SK-N-SH (cell line): ENCODE data around the gene ATG2B. TPM values are rescaled to one million over a fixed set of nuclear protein-coding genes. Genes with fewer than 3 reads are reported as not detected.
"Not testable (repeated sequence)": the region's sequence is repeated elsewhere in the genome, so short reads cannot be mapped to it uniquely, and the experiment has no call there.

ENCODE experiments used
- CTCF ChIA-PET: fragments of 300-600, 350-600 bp; formaldehyde crosslinking; extraction: SDS; loops from one replicate; lab custom pipeline; 2021; lab: Yijun Ruan, JAX
- POLR2A ChIA-PET: fragments of 350-600 bp; sonication (Branson Sonifier 250); formaldehyde crosslinking; extraction: SDS; loops from one replicate; lab custom pipeline; 2020; ENCODE audit warnings: antibody characterized with exemption, inconsistent platforms; lab: Yijun Ruan, JAX
- DNase-seq: peaks from one replicate; pipeline ENCODE4 v3.0.0; 2012
- H2AFZ ChIP-seq: fragments of 200-600 bp; sonication (generic); 2 replicates; pipeline ENCODE4 v1.8.1; 2016; ENCODE audit warnings: antibody characterized with exemption, mild to moderate bottlenecking, low read depth
- H3F3A ChIP-seq: fragments of 200-600 bp; sonication (generic); replicated peaks from 2 replicates; pipeline ENCODE3; 2016; ENCODE audit warnings: antibody characterized with exemption, mild to moderate bottlenecking; ENCODE audit not compliant: insufficient read depth
- H3K27ac ChIP-seq, 2 experiments: fragments of 200-500 bp in 1 of 2; fragments of 200-600 bp in 1 of 2; sonication (Bioruptor generic) in 1 of 2; sonication (generic), shearing (Covaris generic) in 1 of 2; 2 replicates each; pipeline versions ENCODE4 v1.5.1 to v1.6.1; 2014 to 2016; ENCODE audit warnings: low read depth in 2 of 2, inconsistent platforms in 1 of 2, low read length in 1 of 2, mild to moderate bottlenecking in 1 of 2, mixed read lengths in 1 of 2
- H3K27me3 ChIP-seq: fragments of 200-600 bp; sonication (generic), shearing (Covaris generic); 2 replicates; pipeline ENCODE4 v1.6.1; 2016; ENCODE audit warnings: mixed run types; ENCODE audit not compliant: insufficient read depth
- H3K36me3 ChIP-seq, 2 experiments: fragments of 200-500 bp in 1 of 2; fragments of 200-600 bp in 1 of 2; sonication (Bioruptor generic) in 1 of 2; sonication (generic) in 1 of 2; replicated peaks in 1 of 2; 2 replicates each; pipeline versions ENCODE3 to v1.5.1; 2014 to 2016; ENCODE audit warnings: low read length in 1 of 2, mild to moderate bottlenecking in 1 of 2; ENCODE audit not compliant: insufficient read depth in 2 of 2, control insufficient read depth in 1 of 2
- H3K4me1 ChIP-seq, 2 experiments: fragments of 200-500 bp in 1 of 2; fragments of 200-600 bp in 1 of 2; sonication (Bioruptor generic) in 1 of 2; sonication (generic), shearing (Covaris generic) in 1 of 2; 2 replicates each; pipeline versions ENCODE4 v1.5.1 to v1.6.1; 2014 to 2016; ENCODE audit warnings: low read depth in 1 of 2, low read length in 1 of 2, mixed run types in 1 of 2; ENCODE audit not compliant: insufficient read depth in 2 of 2, control insufficient read depth in 1 of 2
- H3K4me2 ChIP-seq: fragments of 200-600 bp; sonication (generic), shearing (Covaris generic); 2 replicates; pipeline ENCODE4 v1.6.1; 2017; ENCODE audit warnings: mixed run types
- H3K4me3 ChIP-seq, 2 experiments: fragments of 200-500 bp in 1 of 2; fragments of 200-600 bp in 1 of 2; sonication (Bioruptor generic) in 1 of 2; sonication (generic), shearing (Covaris generic) in 1 of 2; 2 replicates each; pipeline versions ENCODE4 v1.5.1 to v1.8.1; 2014 to 2016; ENCODE audit warnings: low read depth in 2 of 2, inconsistent platforms in 1 of 2, low read length in 1 of 2, mild to moderate bottlenecking in 1 of 2, mixed read lengths in 1 of 2, moderate library complexity in 1 of 2
- H3K79me2 ChIP-seq: fragments of 200-600 bp; sonication (generic); 2 replicates; pipeline ENCODE4 v1.8.1; 2017; ENCODE audit warnings: mild to moderate bottlenecking; ENCODE audit not compliant: insufficient read depth
- H3K9ac ChIP-seq: fragments of 200-600 bp; sonication (generic); 2 replicates; pipeline ENCODE4 v1.6.1; 2017; ENCODE audit warnings: mixed run types
- H3K9me2 ChIP-seq: fragments of 200-600 bp; sonication (generic); 2 replicates; pipeline ENCODE4 v1.6.1; 2017; ENCODE audit warnings: mixed run types
- H3K9me3 ChIP-seq: fragments of 200-600 bp; sonication (generic); 2 replicates; pipeline ENCODE4 v1.6.1; 2017; ENCODE audit warnings: mixed run types, mild to moderate bottlenecking, moderate library complexity
- H4K20me1 ChIP-seq: fragments of 200-600 bp; sonication (generic); 2 replicates; pipeline ENCODE4 v1.6.1; 2017; ENCODE audit warnings: mild to moderate bottlenecking, mixed run types; ENCODE audit not compliant: insufficient read depth
- ELF1 ChIP-seq: IDR thresholded peaks from 2 replicates; pipeline ENCODE4 v1.4.0; 2012
- EZH2phosphoT487 ChIP-seq: fragments of 200-600 bp; sonication (generic); IDR thresholded peaks from 2 replicates; pipeline ENCODE4 v1.6.1; 2017; ENCODE audit warnings: low read depth, mixed run types, mild to moderate bottlenecking, antibody characterized with exemption, moderate library complexity, borderline replicate concordance
- GABPA ChIP-seq: IDR thresholded peaks from 2 replicates; pipeline ENCODE4 v1.4.0; 2012; ENCODE audit warnings: low read depth, mild to moderate bottlenecking
- JUND ChIP-seq: IDR thresholded peaks from 2 replicates; pipeline ENCODE4 v1.4.0; 2012
- MXI1 ChIP-seq: IDR thresholded peaks from 2 replicates; pipeline ENCODE4 v1.6.1; 2012; ENCODE audit warnings: mild to moderate bottlenecking, low read depth, low read length, improper control_type of control experiment
- RAD21 ChIP-seq: IDR thresholded peaks from 2 replicates; pipeline ENCODE4 v1.6.1; 2012; ENCODE audit warnings: mild to moderate bottlenecking, low read length
- RCOR1 ChIP-seq: fragments of 150-350 bp; IDR thresholded peaks from 2 replicates; pipeline ENCODE4 v1.6.1; 2017; ENCODE audit warnings: antibody characterized with exemption, low read length
- RFX5 ChIP-seq: IDR thresholded peaks from 2 replicates; pipeline ENCODE4 v1.6.1; 2012; ENCODE audit warnings: mild to moderate bottlenecking, improper control_type of control experiment, low read length
- SMC3 ChIP-seq: IDR thresholded peaks from 2 replicates; pipeline ENCODE4 v1.6.1; 2012; ENCODE audit warnings: low read depth, low read length, improper control_type of control experiment
- TEAD4 ChIP-seq: IDR thresholded peaks from 2 replicates; pipeline ENCODE4 v1.4.0; 2012; ENCODE audit warnings: mild to moderate bottlenecking, borderline replicate concordance; ENCODE audit not compliant: insufficient read depth
- WGBS: methylation state at CpG from one replicate; pipeline ENCODE4 v1.1.6; 2017; ENCODE audit warnings: low lambda C conversion rate; 5-methylcytosine and 5-hydroxymethylcytosine counted together
- polyA plus RNA-seq, 3 experiments: library from polyadenylated mRNA; depleted of rRNA; stranded (reverse); fragments of >200 nt; gene quantifications; 2 replicates each; pipeline ENCODE4 v1.2.3, GENCODE V29; 2012
- TF ChIP-seq, protein P1 (sequence below): IDR thresholded peaks from 2 replicates; pipeline ENCODE4 v1.4.0; 2012; ENCODE audit warnings: low read depth, borderline replicate concordance
- TF ChIP-seq, protein P2 (sequence below): IDR thresholded peaks from 2 replicates; pipeline ENCODE4; 2012
- TF ChIP-seq, protein P3 (sequence below): IDR thresholded peaks from 2 replicates; pipeline ENCODE4 v1.4.0; 2012; ENCODE audit warnings: low read depth
- TF ChIP-seq, protein P4 (sequence below): IDR thresholded peaks from 2 replicates; pipeline ENCODE4 v1.6.1; 2012; ENCODE audit warnings: mild to moderate bottlenecking, low read depth, low read length, moderate library complexity
- TF ChIP-seq, protein P5 (sequence below): IDR thresholded peaks from 2 replicates; pipeline ENCODE4 v1.4.0; 2012; ENCODE audit warnings: low read depth, borderline replicate concordance
- TF ChIP-seq, protein P6 (sequence below): fragments of 200-600 bp; sonication (generic); IDR thresholded peaks from 2 replicates; pipeline ENCODE4 v1.6.1; 2017; ENCODE audit warnings: antibody characterized with exemption, mild to moderate bottlenecking, moderate library complexity

The ATG2B gene
- polyA plus RNA-seq, 1 of the 3 experiments (the other 2 are of a cell fraction), result 5.8 TPM

DNA sequence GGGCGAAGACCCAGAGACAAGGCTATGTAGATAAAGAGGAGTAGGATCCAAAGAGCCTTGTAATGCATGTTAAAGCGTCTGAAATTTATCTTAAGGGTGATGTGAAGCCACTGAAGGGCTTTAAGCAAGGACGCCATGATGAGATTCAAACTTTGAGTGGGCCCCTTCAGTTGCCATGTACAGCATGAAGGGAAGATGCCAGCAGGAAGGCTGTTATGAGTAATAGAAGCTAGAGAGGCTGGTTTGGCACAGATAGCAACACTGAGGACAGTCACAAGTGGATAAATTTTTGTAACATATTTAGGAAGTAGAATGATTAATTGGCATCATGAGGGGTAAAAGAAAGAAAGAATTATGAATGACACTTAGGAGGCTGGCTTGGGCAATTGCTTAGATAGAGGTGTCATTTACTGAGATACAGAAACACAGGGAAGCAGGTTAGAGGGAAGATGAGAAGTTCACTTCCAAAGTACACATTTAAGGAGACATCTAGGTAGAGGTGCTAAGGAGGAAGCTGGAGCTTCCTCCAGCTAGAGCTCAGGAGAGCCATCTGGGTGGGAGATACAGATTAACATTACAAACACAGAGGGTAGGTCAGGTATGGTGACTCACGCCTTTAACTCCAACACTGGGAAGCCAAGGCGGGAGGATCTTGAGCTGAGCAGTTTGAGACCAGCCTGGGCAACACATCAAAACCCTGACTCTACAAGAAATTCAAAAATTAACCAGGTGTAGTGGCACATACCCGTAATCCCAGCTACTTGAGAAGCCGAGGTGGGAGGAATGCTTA is 13.7 kb downstream of the ATG2B start:
- Histone ChIP-seq H3K4me1 (peaks cover 0 to 5% of the 10 kb centered on the region in 2 experiments; a peak in 1 of 4 replicates), H3K79me2 (peaks cover 23% of the 10 kb centered on the region), H3F3A (peaks cover 9% of the 10 kb centered on the region), H2AFZ (no peak overlapping the region), H3K9ac (no peak overlapping the region), H3K9me3 (no peaks in the 10 kb centered on the region), H3K36me3 (peaks cover 0 to 3% of the 10 kb centered on the region in 2 experiments), H3K4me2 (no peak overlapping the region), H3K27me3 (no peaks in the 10 kb centered on the region), H3K9me2 (no peaks in the 10 kb centered on the region), H3K27ac (no peak overlapping the region), H4K20me1 (peaks cover 9% of the 10 kb centered on the region; the same call in 1 of the 2 replicates), H3K4me3 (no peak overlapping the region)
- DNase-seq, result no peak
- TF ChIP-seq, protein P1, sequence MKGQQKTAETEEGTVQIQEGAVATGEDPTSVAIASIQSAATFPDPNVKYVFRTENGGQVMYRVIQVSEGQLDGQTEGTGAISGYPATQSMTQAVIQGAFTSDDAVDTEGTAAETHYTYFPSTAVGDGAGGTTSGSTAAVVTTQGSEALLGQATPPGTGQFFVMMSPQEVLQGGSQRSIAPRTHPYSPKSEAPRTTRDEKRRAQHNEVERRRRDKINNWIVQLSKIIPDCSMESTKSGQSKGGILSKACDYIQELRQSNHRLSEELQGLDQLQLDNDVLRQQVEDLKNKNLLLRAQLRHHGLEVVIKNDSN, result no peak
- TF ChIP-seq ELF1, result no peak
- no peak for TF ChIP-seq RAD21
- TF ChIP-seq RFX5, result no peak
- TF ChIP-seq GABPA, result no peak
- TF ChIP-seq RCOR1, result no peak
- TF ChIP-seq, protein P2, sequence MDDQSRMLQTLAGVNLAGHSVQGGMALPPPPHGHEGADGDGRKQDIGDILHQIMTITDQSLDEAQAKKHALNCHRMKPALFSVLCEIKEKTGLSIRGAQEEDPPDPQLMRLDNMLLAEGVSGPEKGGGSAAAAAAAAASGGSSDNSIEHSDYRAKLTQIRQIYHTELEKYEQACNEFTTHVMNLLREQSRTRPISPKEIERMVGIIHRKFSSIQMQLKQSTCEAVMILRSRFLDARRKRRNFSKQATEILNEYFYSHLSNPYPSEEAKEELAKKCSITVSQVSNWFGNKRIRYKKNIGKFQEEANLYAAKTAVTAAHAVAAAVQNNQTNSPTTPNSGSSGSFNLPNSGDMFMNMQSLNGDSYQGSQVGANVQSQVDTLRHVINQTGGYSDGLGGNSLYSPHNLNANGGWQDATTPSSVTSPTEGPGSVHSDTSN, result no peak
- no peak for TF ChIP-seq TEAD4
- TF ChIP-seq, protein P3, sequence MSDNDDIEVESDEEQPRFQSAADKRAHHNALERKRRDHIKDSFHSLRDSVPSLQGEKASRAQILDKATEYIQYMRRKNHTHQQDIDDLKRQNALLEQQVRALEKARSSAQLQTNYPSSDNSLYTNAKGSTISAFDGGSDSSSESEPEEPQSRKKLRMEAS, result no peak
- TF ChIP-seq, protein P4, sequence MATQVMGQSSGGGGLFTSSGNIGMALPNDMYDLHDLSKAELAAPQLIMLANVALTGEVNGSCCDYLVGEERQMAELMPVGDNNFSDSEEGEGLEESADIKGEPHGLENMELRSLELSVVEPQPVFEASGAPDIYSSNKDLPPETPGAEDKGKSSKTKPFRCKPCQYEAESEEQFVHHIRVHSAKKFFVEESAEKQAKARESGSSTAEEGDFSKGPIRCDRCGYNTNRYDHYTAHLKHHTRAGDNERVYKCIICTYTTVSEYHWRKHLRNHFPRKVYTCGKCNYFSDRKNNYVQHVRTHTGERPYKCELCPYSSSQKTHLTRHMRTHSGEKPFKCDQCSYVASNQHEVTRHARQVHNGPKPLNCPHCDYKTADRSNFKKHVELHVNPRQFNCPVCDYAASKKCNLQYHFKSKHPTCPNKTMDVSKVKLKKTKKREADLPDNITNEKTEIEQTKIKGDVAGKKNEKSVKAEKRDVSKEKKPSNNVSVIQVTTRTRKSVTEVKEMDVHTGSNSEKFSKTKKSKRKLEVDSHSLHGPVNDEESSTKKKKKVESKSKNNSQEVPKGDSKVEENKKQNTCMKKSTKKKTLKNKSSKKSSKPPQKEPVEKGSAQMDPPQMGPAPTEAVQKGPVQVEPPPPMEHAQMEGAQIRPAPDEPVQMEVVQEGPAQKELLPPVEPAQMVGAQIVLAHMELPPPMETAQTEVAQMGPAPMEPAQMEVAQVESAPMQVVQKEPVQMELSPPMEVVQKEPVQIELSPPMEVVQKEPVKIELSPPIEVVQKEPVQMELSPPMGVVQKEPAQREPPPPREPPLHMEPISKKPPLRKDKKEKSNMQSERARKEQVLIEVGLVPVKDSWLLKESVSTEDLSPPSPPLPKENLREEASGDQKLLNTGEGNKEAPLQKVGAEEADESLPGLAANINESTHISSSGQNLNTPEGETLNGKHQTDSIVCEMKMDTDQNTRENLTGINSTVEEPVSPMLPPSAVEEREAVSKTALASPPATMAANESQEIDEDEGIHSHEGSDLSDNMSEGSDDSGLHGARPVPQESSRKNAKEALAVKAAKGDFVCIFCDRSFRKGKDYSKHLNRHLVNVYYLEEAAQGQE, result no peak
- TF ChIP-seq, protein P5, sequence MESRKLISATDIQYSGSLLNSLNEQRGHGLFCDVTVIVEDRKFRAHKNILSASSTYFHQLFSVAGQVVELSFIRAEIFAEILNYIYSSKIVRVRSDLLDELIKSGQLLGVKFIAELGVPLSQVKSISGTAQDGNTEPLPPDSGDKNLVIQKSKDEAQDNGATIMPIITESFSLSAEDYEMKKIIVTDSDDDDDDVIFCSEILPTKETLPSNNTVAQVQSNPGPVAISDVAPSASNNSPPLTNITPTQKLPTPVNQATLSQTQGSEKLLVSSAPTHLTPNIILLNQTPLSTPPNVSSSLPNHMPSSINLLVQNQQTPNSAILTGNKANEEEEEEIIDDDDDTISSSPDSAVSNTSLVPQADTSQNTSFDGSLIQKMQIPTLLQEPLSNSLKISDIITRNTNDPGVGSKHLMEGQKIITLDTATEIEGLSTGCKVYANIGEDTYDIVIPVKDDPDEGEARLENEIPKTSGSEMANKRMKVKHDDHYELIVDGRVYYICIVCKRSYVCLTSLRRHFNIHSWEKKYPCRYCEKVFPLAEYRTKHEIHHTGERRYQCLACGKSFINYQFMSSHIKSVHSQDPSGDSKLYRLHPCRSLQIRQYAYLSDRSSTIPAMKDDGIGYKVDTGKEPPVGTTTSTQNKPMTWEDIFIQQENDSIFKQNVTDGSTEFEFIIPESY, result no peak
- no peak for TF ChIP-seq EZH2phosphoT487
- no peak for TF ChIP-seq MXI1
- TF ChIP-seq JUND, result no peak
- no peak for TF ChIP-seq SMC3
- TF ChIP-seq, protein P6, sequence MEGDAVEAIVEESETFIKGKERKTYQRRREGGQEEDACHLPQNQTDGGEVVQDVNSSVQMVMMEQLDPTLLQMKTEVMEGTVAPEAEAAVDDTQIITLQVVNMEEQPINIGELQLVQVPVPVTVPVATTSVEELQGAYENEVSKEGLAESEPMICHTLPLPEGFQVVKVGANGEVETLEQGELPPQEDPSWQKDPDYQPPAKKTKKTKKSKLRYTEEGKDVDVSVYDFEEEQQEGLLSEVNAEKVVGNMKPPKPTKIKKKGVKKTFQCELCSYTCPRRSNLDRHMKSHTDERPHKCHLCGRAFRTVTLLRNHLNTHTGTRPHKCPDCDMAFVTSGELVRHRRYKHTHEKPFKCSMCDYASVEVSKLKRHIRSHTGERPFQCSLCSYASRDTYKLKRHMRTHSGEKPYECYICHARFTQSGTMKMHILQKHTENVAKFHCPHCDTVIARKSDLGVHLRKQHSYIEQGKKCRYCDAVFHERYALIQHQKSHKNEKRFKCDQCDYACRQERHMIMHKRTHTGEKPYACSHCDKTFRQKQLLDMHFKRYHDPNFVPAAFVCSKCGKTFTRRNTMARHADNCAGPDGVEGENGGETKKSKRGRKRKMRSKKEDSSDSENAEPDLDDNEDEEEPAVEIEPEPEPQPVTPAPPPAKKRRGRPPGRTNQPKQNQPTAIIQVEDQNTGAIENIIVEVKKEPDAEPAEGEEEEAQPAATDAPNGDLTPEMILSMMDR, result no peak
- ChIA-PET CTCF (interaction anchor here (0.9 kb wide), 1 partner anchor 249 kb away, joined by 3 read pairs; no protein-coding TSS in a partner anchor), POLR2A (no interaction called here)
- 91% methylated on average over 7 of the region's 7 CpGs for WGBS

DNA sequence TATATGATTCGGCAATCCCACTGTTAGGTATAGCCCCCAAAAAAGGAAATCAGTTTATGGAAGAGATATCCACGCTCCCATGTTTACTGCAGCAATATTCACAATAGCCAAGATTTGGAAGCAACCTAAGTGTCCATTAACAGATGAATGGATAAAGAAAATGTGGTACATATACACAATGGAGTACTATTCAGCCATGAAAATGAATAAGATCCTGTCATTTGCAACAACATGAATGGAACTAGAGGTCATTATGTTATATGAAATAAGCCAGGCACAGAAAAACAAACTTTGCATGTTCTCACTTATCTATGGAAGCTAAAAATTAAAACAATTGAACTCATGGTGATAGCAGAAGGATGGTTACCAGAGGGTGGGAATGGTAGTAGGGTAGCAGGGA is 15.2 kb downstream of the ATG2B start:
- H4K20me1 ChIP-seq, H3K9me2 ChIP-seq, POLR2A ChIA-PET, H3K9me3 ChIP-seq, H3K27me3 ChIP-seq, H3K9ac ChIP-seq, H3F3A ChIP-seq, H3K4me3 ChIP-seq, H2AFZ ChIP-seq, H3K4me2 ChIP-seq, DNase-seq, H3K36me3 ChIP-seq, H3K4me1 ChIP-seq, H3K27ac ChIP-seq, CTCF ChIA-PET: not testable (repeated sequence)
- WGBS, result 100% methylated on average over 2 of the region's 2 CpGs
- peaks cover 18% of the 10 kb centered on the region for H3K79me2 ChIP-seq
